T-helper 1 cell treated with Interleukin-12 subunit alpha and Interleukin-12 subunit beta and Interleukin-4 antibody, amounts not matched to agents 30 μg/mL and 1 μg/mL, for 36 hours (primary cell): ENCODE results near the gene TAB2.

Source experiments
- H3K27ac Mint-ChIP-seq: one replicate; pipeline ENCODE4 v1.8.0; 2021; ENCODE audit warnings: mild to moderate bottlenecking, mixed read lengths
- H3K27me3 Mint-ChIP-seq: one replicate; pipeline ENCODE4 v1.8.0; 2021; ENCODE audit warnings: low read depth, mixed read lengths
- H3K36me3 Mint-ChIP-seq: one replicate; pipeline ENCODE4 v1.8.0; 2021; ENCODE audit warnings: low read depth, mixed read lengths
- H3K4me1 Mint-ChIP-seq: one replicate; pipeline ENCODE4 v1.8.0; 2021; ENCODE audit warnings: low read depth, mixed read lengths
- H3K4me3 Mint-ChIP-seq: one replicate; pipeline ENCODE4 v1.8.0; 2021; ENCODE audit warnings: mild to moderate bottlenecking, moderate library complexity, mixed read lengths
- H3K9me3 Mint-ChIP-seq: one replicate; pipeline ENCODE4 v1.8.0; 2021; ENCODE audit warnings: mixed read lengths

TAB2 gene

GRCh38 chr6:149410557-149410956 lies 93.0 kb downstream of the TAB2 start:
- Mint-ChIP-seq H3K9me3 (no peaks in the 10 kb centered on the region), H3K4me3 (no peak overlapping the region), H3K27me3 (no peaks in the 10 kb centered on the region), H3K27ac (no peak overlapping the region), H3K4me1 (peaks cover 30% of the 10 kb centered on the region), H3K36me3 (peaks cover 56% of the 10 kb centered on the region)

- Mint-ChIP-seq H3K27me3 (no peaks in the 10 kb centered on the region), H3K4me1 (peaks cover 40% of the 10 kb centered on the region), H3K36me3 (peaks cover 59% of the 10 kb centered on the region), H3K4me3 (no peak overlapping the region), H3K9me3 (no peaks in the 10 kb centered on the region), H3K27ac (no peak overlapping the region)
Measured at GRCh38 chr6:149414009-149414408, 96.5 kb downstream of the TAB2 start.

DNA sequence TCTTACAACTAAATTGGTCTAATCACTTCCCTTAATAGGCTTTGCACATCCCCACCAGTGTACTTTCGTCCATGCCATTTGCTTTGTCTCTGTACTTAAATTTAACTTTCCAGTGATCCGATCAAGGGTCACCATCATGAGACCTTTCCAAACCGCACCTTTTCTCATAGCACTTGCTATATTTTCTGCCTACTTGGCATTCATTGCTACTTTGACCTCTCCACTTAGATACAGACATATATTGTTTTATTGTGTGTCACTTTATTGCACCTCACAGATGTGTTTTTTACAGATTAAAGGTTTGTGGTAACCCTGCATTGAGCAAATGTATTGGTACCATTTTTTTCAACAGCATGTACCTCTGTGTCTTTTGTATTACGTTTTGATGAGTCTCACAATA lies 97.3 kb downstream of the TAB2 start:
- no peak overlapping the region for H3K27ac Mint-ChIP-seq
- H3K9me3 Mint-ChIP-seq: no peaks in the 10 kb centered on the region

DNA sequence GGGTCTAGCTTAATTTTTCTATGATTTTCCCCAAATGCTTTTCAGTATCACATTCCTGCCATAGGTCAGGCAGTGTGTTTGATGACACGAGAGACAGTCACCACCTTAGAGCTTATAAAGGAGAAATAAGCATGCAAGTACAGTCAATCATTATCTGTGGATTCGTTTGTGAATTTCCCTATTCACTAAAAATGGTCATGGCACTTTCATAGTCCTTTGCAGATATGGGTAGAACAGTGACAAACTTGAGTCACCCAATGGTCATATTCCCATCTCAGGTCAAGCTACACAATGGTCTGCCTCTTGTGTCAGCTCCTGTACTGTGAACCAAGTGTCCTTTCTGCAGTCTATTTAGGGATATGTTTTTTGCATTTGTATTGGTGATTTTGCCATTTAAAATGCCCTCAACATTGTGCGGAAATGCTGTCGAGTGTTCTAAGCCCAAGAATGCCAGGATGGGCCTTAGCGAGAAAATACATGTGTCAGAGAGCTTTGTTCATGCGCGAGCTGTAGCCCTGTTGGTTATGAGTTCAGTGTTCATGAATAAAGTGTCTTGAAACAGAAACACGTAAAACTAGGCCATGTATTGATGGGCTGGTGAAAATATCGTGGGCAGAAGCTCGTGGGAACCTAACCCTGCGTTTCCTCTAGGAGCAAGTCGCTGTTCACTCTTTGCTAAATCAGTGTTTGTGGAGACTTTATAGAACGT lies 102.3 kb downstream of the TAB2 start:
- Mint-ChIP-seq H3K4me3 (no peak overlapping the region), H3K4me1 (peaks cover 36% of the 10 kb centered on the region), H3K36me3 (peaks cover 32% of the 10 kb centered on the region), H3K9me3 (no peaks in the 10 kb centered on the region), H3K27me3 (no peaks in the 10 kb centered on the region), H3K27ac (peak overlapping the region; percentile 41)

More for the DNA sequence above, 97.3 kb downstream of the TAB2 start:
- Mint-ChIP-seq H3K4me3 (no peak overlapping the region), H3K27me3 (no peaks in the 10 kb centered on the region), H3K36me3 (peaks cover 58% of the 10 kb centered on the region), H3K4me1 (peaks cover 43% of the 10 kb centered on the region)

- no peaks in the 10 kb centered on the region for H3K9me3 Mint-ChIP-seq
- H3K4me1 Mint-ChIP-seq: peaks cover 27% of the 10 kb centered on the region
- H3K4me3 Mint-ChIP-seq: no peak overlapping the region
- no peak overlapping the region for H3K27ac Mint-ChIP-seq
- no peaks in the 10 kb centered on the region for H3K27me3 Mint-ChIP-seq
- peaks cover 26% of the 10 kb centered on the region for H3K36me3 Mint-ChIP-seq
Measured at GRCh38 chr6:149421132-149421531, 103.6 kb downstream of the TAB2 start.

DNA sequence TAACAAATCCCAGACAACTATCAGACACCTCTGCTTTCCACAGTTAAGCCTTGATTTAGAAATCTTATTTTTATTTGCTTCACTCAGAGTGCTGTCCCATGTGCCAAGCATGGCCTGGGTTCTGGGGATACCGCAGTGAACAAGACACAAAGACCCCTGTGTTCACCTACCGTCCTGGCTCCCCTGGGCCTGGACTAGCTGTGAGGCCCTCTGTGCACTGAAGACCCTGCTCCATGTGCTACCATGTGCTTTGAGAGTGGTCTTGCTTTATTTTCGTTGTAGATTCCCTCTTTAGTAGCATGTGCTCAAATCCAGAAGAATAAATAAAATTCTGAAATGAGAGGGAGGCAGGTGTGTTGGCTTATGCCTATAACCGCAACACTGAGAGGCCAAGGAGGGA lies 105.1 kb downstream of the TAB2 start:
- Mint-ChIP-seq H3K4me1 (peaks cover 24% of the 10 kb centered on the region), H3K9me3 (no peaks in the 10 kb centered on the region), H3K27me3 (no peaks in the 10 kb centered on the region), H3K36me3 (peaks cover 22% of the 10 kb centered on the region), H3K27ac (no peak overlapping the region), H3K4me3 (no peak overlapping the region)

- Mint-ChIP-seq H3K27ac (no peak overlapping the region), H3K36me3 (peaks cover 21% of the 10 kb centered on the region), H3K9me3 (no peaks in the 10 kb centered on the region), H3K27me3 (no peaks in the 10 kb centered on the region), H3K4me1 (peaks cover 20% of the 10 kb centered on the region), H3K4me3 (no peak overlapping the region)
Measured at GRCh38 chr6:149423964-149424440, 106.5 kb downstream of the TAB2 start.

DNA sequence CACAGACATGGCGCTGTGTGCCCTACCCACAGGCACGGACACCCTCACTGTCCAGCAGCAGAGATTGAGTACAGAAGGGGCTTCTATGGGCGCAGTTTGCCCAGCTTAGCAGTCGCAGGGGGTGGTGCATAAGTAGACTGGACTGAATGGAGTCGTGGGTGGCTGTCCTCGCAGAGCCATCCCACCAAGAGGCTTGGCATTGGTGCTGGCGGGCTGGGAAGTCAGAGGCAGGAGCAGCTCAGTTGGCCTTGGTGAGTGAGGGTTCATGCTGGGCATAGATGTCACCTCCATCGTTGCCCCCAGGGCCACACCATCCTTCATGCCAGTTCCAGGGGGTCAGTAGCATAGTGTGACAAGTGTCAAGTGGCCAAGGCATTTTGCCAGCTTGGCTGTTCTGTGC lies 107.7 kb downstream of the TAB2 start:
- Mint-ChIP-seq H3K27ac (no peak overlapping the region), H3K27me3 (no peaks in the 10 kb centered on the region)

GRCh38 chr6:149425754-149426153 lies 108.2 kb downstream of the TAB2 start:
- H3K36me3 Mint-ChIP-seq: peaks cover 13% of the 10 kb centered on the region
- H3K4me3 Mint-ChIP-seq: no peak overlapping the region
- H3K9me3 Mint-ChIP-seq: no peaks in the 10 kb centered on the region
- H3K27ac Mint-ChIP-seq: peak overlapping the region; percentile 39
- H3K4me1 Mint-ChIP-seq: peaks cover 14% of the 10 kb centered on the region
- no peaks in the 10 kb centered on the region for H3K27me3 Mint-ChIP-seq

More for the DNA sequence above, 107.7 kb downstream of the TAB2 start:
- no peak overlapping the region for H3K4me3 Mint-ChIP-seq
- no peaks in the 10 kb centered on the region for H3K9me3 Mint-ChIP-seq
- peaks cover 17% of the 10 kb centered on the region for H3K36me3 Mint-ChIP-seq
- H3K4me1 Mint-ChIP-seq: peaks cover 18% of the 10 kb centered on the region

DNA sequence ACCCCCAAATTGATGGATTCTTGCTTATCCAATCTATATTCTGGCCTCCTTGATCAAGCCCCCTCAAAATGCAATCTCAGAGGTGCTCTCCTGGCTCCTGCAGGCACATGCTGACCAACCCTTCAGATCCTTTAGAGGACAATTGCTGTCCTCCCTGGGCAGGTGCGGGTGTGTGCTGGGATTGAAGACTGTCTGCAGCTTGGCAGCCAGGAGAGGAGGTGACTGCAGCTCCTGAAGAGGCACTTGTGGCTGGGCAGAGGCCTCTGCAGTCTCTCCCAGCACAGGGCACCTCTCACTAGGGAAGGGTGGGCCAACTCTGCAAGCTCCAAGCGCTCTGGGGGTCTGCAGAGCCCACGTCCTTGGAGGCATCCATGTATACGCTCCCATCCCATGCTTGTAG lies 111.1 kb downstream of the TAB2 start:
- Mint-ChIP-seq H3K27ac (no peak overlapping the region), H3K4me1 (peaks cover 15% of the 10 kb centered on the region), H3K9me3 (no peaks in the 10 kb centered on the region), H3K27me3 (no peaks in the 10 kb centered on the region), H3K36me3 (peaks cover 11% of the 10 kb centered on the region), H3K4me3 (no peak overlapping the region)

DNA sequence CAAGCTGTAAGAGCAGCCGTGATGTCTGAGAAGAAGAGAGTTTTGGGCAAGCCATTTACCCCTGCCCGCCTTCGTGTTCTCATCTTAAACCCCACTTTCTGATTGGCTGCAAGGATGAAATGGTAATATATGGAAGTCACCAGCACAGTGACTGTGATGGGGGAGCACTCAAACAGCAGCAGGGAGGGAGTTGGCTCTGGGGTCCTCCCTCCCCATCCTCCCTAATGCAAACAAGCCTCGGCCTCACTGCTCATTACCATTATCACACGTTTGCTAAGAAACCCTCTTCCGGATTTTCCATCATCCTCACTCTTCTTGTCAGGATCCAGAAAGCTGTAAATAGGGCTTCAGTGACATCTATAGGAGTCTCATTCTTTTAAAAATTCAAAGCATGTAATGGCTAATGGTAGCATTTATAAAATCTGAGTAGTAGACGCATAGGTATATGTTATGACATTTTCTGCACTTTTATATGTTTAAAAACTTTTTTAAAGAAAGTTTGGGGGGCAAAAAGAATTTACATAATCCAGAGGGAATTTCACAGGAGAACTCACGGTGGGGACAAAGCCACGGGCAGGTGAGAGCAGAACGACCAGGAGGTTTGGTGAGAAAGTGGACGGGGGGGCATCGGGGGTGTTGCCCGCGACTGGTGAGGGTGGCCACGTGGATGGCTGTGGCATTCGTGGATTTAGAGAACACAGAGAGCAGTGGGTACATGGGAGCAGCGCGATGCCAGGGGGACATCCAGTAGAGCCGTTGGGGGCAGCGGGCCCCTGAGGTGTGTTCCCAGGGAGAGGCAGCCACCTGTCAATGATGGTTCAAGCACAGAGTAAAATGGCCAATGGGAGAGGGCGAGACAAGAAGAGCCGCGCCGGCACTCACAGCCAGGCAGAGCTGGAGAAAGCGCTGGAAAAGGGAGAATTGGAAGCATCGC lies 112.2 kb downstream of the TAB2 start:
- H3K9me3 Mint-ChIP-seq: no peaks in the 10 kb centered on the region
- H3K27me3 Mint-ChIP-seq: no peaks in the 10 kb centered on the region
- no peak overlapping the region for H3K27ac Mint-ChIP-seq
- H3K36me3 Mint-ChIP-seq: peaks cover 10% of the 10 kb centered on the region
- peaks cover 14% of the 10 kb centered on the region for H3K4me1 Mint-ChIP-seq
- no peak overlapping the region for H3K4me3 Mint-ChIP-seq

GRCh38 chr6:149431905-149432775 lies 114.6 kb downstream of the TAB2 start:
- peak overlapping the region; percentile 79 for H3K27ac Mint-ChIP-seq
- H3K9me3 Mint-ChIP-seq: no peaks in the 10 kb centered on the region
- no peaks in the 10 kb centered on the region for H3K27me3 Mint-ChIP-seq
- H3K4me1 Mint-ChIP-seq: peaks cover 17% of the 10 kb centered on the region
- peaks cover 6% of the 10 kb centered on the region for H3K36me3 Mint-ChIP-seq
- H3K4me3 Mint-ChIP-seq: peak overlapping the region; percentile 63

- Mint-ChIP-seq H3K4me1 (peaks cover 24% of the 10 kb centered on the region), H3K4me3 (no peak overlapping the region), H3K27ac (no peak overlapping the region), H3K27me3 (no peaks in the 10 kb centered on the region), H3K36me3 (peaks cover 1% of the 10 kb centered on the region), H3K9me3 (no peaks in the 10 kb centered on the region)
Measured at GRCh38 chr6:149433405-149433804, 115.9 kb downstream of the TAB2 start.

DNA sequence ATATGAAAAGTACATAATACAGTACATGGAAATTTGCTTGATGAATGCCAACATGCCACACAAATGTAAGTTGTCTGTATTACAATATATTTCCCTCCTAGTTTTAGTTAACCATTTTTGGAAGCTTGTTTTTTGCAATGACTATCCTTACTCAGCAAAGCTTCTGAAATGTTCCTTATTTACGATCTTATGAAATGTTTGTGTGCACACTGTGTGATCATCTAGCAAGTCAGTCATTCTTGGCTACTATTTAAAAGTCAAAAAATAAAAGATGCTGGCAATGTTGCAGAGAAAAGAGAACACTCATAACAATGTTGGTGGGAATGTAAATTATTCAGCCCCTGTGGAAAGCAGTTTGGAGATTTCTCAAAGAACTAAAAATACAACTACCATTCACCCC lies 116.4 kb downstream of the TAB2 start:
- peaks cover 26% of the 10 kb centered on the region for H3K4me1 Mint-ChIP-seq
- H3K27me3 Mint-ChIP-seq: no peaks in the 10 kb centered on the region
- no peak overlapping the region for H3K27ac Mint-ChIP-seq
- no peak overlapping the region for H3K4me3 Mint-ChIP-seq
- H3K36me3 Mint-ChIP-seq: peaks cover 1% of the 10 kb centered on the region
- no peaks in the 10 kb centered on the region for H3K9me3 Mint-ChIP-seq
